NOMO-1 treated with DMSO at 0.1 percent for 48 hours (cell line): Measurements from ENCODE around the gene HAND1.

Source experiments
- DNase-seq: peaks from one replicate; lab custom pipeline; 2025; ENCODE audit not compliant: unreplicated experiment; lab: John Stamatoyannopoulos, UW

HAND1 gene

GRCh38 chr5:154479944-154480750 is 2.1 kb upstream of the HAND1 start:
- DNase-seq = no peak

- DNase-seq = no peak
These were observed 1.3 kb upstream of the HAND1 start for GRCh38 chr5:154479160-154479943.

GRCh38 chr5:154478752-154479159 is 729 bp upstream of the HAND1 start:
- DNase-seq = no peak

GRCh38 chr5:154477382-154478223 is 424 bp downstream of the HAND1 start:
- no peak for DNase-seq

- no peak for DNase-seq
These were observed 1.4 kb downstream of the HAND1 start for GRCh38 chr5:154476354-154477205.

- DNase-seq = peak; percentile 19
These were observed 2.3 kb downstream of the HAND1 start for GRCh38 chr5:154475591-154476353.

- DNase-seq = no peak
These were observed 3.4 kb downstream of the HAND1 start for GRCh38 chr5:154474396-154475334.

- no peak for DNase-seq
These were observed 4.3 kb downstream of the HAND1 start for GRCh38 chr5:154473581-154474283.

GRCh38 chr5:154472871-154473580 is 5.0 kb downstream of the HAND1 start:
- no peak for DNase-seq

GRCh38 chr5:154470947-154471870 is 6.8 kb downstream of the HAND1 start:
- no peak for DNase-seq

- DNase-seq = no peak
These were observed 7.9 kb downstream of the HAND1 start for GRCh38 chr5:154470137-154470536.

GRCh38 chr5:154467655-154468354 is 10.2 kb downstream of the HAND1 start:
- peak; percentile 58 for DNase-seq

- no peak for DNase-seq
These were observed 11.4 kb downstream of the HAND1 start for GRCh38 chr5:154466671-154467070.

GRCh38 chr5:154466147-154466546 is 11.9 kb downstream of the HAND1 start:
- no peak for DNase-seq

- DNase-seq = peak; percentile 86
These were observed 12.9 kb downstream of the HAND1 start for GRCh38 chr5:154465169-154465568.

- DNase-seq = no peak
These were observed 13.6 kb downstream of the HAND1 start for GRCh38 chr5:154464438-154464837.
